ENCODE measurements around the gene RNU5D-1.

DNA sequence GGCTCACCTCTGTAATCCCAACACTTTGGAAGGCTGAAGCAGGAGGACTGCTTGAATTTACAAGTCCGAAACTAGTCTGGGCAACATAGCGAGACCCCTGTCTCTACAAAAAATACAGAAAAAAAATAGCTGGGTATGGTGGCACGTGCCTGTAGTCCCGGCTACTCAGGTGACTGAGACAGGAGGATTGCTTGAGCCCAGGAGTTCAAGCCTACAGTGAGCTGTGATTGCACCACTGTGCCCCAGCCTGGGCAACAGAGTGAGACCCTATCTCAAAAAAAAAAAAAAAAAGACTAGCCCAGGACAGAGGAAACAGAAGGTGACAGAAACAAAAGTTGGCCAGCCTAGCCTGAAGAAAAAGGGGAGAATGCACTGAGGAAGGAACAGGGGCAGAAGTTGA lies 35.3 kb downstream of the RNU5D-1 start:
- TF ChIP-seq, protein P1, sequence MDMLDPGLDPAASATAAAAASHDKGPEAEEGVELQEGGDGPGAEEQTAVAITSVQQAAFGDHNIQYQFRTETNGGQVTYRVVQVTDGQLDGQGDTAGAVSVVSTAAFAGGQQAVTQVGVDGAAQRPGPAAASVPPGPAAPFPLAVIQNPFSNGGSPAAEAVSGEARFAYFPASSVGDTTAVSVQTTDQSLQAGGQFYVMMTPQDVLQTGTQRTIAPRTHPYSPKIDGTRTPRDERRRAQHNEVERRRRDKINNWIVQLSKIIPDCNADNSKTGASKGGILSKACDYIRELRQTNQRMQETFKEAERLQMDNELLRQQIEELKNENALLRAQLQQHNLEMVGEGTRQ (IDR thresholded peaks at IDR 0.05; ENCODE audit: borderline replicate concordance, low read depth, low read length): no peak
- TF ChIP-seq, protein P2, sequence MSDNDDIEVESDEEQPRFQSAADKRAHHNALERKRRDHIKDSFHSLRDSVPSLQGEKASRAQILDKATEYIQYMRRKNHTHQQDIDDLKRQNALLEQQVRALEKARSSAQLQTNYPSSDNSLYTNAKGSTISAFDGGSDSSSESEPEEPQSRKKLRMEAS (IDR thresholded peaks at IDR 0.05; ENCODE audit: low read depth, low read length): no peak
- TF ChIP-seq, protein P3, sequence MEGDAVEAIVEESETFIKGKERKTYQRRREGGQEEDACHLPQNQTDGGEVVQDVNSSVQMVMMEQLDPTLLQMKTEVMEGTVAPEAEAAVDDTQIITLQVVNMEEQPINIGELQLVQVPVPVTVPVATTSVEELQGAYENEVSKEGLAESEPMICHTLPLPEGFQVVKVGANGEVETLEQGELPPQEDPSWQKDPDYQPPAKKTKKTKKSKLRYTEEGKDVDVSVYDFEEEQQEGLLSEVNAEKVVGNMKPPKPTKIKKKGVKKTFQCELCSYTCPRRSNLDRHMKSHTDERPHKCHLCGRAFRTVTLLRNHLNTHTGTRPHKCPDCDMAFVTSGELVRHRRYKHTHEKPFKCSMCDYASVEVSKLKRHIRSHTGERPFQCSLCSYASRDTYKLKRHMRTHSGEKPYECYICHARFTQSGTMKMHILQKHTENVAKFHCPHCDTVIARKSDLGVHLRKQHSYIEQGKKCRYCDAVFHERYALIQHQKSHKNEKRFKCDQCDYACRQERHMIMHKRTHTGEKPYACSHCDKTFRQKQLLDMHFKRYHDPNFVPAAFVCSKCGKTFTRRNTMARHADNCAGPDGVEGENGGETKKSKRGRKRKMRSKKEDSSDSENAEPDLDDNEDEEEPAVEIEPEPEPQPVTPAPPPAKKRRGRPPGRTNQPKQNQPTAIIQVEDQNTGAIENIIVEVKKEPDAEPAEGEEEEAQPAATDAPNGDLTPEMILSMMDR (IDR thresholded peaks at IDR 0.05 in 2 of 3, conservative IDR thresholded peaks at IDR 0.05 in 1 of 3; ENCODE audit: control insufficient read depth in 2 of 3, extremely low read depth in 1 of 3, insufficient read depth in 1 of 3, low read depth in 3 of 3, low read length in 3 of 3): no peak
- TF ChIP-seq, protein P4, sequence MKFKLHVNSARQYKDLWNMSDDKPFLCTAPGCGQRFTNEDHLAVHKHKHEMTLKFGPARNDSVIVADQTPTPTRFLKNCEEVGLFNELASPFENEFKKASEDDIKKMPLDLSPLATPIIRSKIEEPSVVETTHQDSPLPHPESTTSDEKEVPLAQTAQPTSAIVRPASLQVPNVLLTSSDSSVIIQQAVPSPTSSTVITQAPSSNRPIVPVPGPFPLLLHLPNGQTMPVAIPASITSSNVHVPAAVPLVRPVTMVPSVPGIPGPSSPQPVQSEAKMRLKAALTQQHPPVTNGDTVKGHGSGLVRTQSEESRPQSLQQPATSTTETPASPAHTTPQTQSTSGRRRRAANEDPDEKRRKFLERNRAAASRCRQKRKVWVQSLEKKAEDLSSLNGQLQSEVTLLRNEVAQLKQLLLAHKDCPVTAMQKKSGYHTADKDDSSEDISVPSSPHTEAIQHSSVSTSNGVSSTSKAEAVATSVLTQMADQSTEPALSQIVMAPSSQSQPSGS (IDR thresholded peaks at IDR 0.05; ENCODE audit: low read length): no peak
- no peak for TF ChIP-seq CHD4 (IDR thresholded peaks at IDR 0.05)
- TF ChIP-seq HDGF (IDR thresholded peaks at IDR 0.05): no peak
- no peak for TF ChIP-seq SMAD1 (IDR thresholded peaks at IDR 0.05; ENCODE audit: low read depth, partially characterized antibody)
- no peak for TF ChIP-seq ZNF24 (IDR thresholded peaks at IDR 0.05)
- TF ChIP-seq, protein P5, sequence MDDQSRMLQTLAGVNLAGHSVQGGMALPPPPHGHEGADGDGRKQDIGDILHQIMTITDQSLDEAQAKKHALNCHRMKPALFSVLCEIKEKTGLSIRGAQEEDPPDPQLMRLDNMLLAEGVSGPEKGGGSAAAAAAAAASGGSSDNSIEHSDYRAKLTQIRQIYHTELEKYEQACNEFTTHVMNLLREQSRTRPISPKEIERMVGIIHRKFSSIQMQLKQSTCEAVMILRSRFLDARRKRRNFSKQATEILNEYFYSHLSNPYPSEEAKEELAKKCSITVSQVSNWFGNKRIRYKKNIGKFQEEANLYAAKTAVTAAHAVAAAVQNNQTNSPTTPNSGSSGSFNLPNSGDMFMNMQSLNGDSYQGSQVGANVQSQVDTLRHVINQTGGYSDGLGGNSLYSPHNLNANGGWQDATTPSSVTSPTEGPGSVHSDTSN (IDR thresholded peaks at IDR 0.05; ENCODE audit: insufficient replicate concordance, low read depth, low read length): no peak
